ENCODE results near the gene CPSF7.

CPSF7 gene

GRCh38 chr11:61403658-61404057 is 26.1 kb downstream of the CPSF7 start:
- Histone ChIP-seq H3K4me2 (no peak overlapping the region), H3K36me3 (ENCODE audit: insufficient read depth) (peaks cover 13% of the 10 kb centered on the region; the same call in 1 of the 2 replicates), H3K4me1 (ENCODE audit: low read depth, poor library complexity, severe bottlenecking) (no peaks in the 10 kb centered on the region), H3K27me3 (ENCODE audit: insufficient read depth, low read depth) (no peaks in the 10 kb centered on the region), H3K27ac (no peak overlapping the region), H3K9ac (no peak overlapping the region), H3K79me2 (ENCODE audit: insufficient read depth, low read depth) (no peaks in the 10 kb centered on the region), H2AFZ (ENCODE audit: low read depth) (no peak overlapping the region), H4K20me1 (ENCODE audit: insufficient read depth) (no peaks in the 10 kb centered on the region), H3K4me3 (IDR thresholded peaks at IDR 0.05; ENCODE audit: insufficient read depth, low read depth, low read length) (no peak overlapping the region)
- TF ChIP-seq CTCF (conservative IDR thresholded peaks at IDR 0.05; ENCODE audit: low read depth, low read length): no peak

- Histone ChIP-seq H3K36me3 (ENCODE audit: insufficient read depth) (peaks cover 13% of the 10 kb centered on the region; the same call in 1 of the 2 replicates), H3K27ac (peak overlapping the region; percentile 1; the same call in 1 of the 2 replicates), H3K27me3 (ENCODE audit: insufficient read depth, low read depth) (no peaks in the 10 kb centered on the region)
Measured at GRCh38 chr11:61401573-61401972, 28.2 kb downstream of the CPSF7 start.

GRCh38 chr11:61401173-61401572 is 28.6 kb downstream of the CPSF7 start:
- TF ChIP-seq CTCF (conservative IDR thresholded peaks at IDR 0.05; ENCODE audit: low read depth, low read length): no peak
- Histone ChIP-seq H3K36me3 (ENCODE audit: insufficient read depth) (peaks cover 13% of the 10 kb centered on the region; the same call in 1 of the 2 replicates), H3K9ac (no peak overlapping the region), H3K79me2 (ENCODE audit: insufficient read depth, low read depth) (no peaks in the 10 kb centered on the region), H3K4me3 (IDR thresholded peaks at IDR 0.05; ENCODE audit: insufficient read depth, low read depth, low read length) (no peak overlapping the region), H3K27ac (peak overlapping the region; percentile 1; the same call in 1 of the 2 replicates), H3K4me2 (no peak overlapping the region), H2AFZ (ENCODE audit: low read depth) (no peak overlapping the region), H3K27me3 (ENCODE audit: insufficient read depth, low read depth) (no peaks in the 10 kb centered on the region), H4K20me1 (ENCODE audit: insufficient read depth) (no peaks in the 10 kb centered on the region), H3K4me1 (ENCODE audit: low read depth, poor library complexity, severe bottlenecking) (no peaks in the 10 kb centered on the region)

More at GRCh38 chr11:61401573-61401972, 28.2 kb downstream of the CPSF7 start:
- no peak overlapping the region for H2AFZ ChIP-seq (ENCODE audit: low read depth)
- H3K4me3 ChIP-seq (IDR thresholded peaks at IDR 0.05; ENCODE audit: insufficient read depth, low read depth, low read length): no peak overlapping the region
- no peak for TF ChIP-seq CTCF (conservative IDR thresholded peaks at IDR 0.05; ENCODE audit: low read depth, low read length)
- no peaks in the 10 kb centered on the region for H4K20me1 ChIP-seq (ENCODE audit: insufficient read depth)
- H3K79me2 ChIP-seq (ENCODE audit: insufficient read depth, low read depth): no peaks in the 10 kb centered on the region
- no peak overlapping the region for H3K9ac ChIP-seq
- no peak overlapping the region for H3K4me2 ChIP-seq
- H3K4me1 ChIP-seq (ENCODE audit: low read depth, poor library complexity, severe bottlenecking): no peaks in the 10 kb centered on the region

GRCh38 chr11:61392981-61393595 is 36.7 kb downstream of the CPSF7 start:
- peak overlapping the region; percentile 90 for H3K4me2 ChIP-seq
- TF ChIP-seq CTCF (conservative IDR thresholded peaks at IDR 0.05; ENCODE audit: low read depth, low read length): no peak
- H3K4me3 ChIP-seq (IDR thresholded peaks at IDR 0.05; ENCODE audit: insufficient read depth, low read depth, low read length): no peak overlapping the region
- no peaks in the 10 kb centered on the region for H3K27me3 ChIP-seq (ENCODE audit: insufficient read depth, low read depth)
- 0 out of 2 replicates have a peak, but pooled peaks cover 3% of the 10 kb centered on the region for H3K79me2 ChIP-seq (ENCODE audit: insufficient read depth, low read depth)
- peak overlapping the region; percentile 47; the same call in 1 of the 2 replicates for H3K27ac ChIP-seq
- peak overlapping the region; percentile 98 for H2AFZ ChIP-seq (ENCODE audit: low read depth)
- no peaks in the 10 kb centered on the region for H3K36me3 ChIP-seq (ENCODE audit: insufficient read depth)
- peaks cover 6% of the 10 kb centered on the region for H3K4me1 ChIP-seq (ENCODE audit: low read depth, poor library complexity, severe bottlenecking)
- no peaks in the 10 kb centered on the region for H4K20me1 ChIP-seq (ENCODE audit: insufficient read depth)
- H3K9ac ChIP-seq: peak overlapping the region; percentile 70; the same call in 1 of the 2 replicates
